Smooth muscle cell (in vitro differentiated cells): ENCODE data around the gene FAM20A. TPM values are rescaled to one million over a fixed set of nuclear protein-coding genes. Genes with fewer than 3 reads are reported as not detected.

Source experiments
- DNase-seq: peaks from one replicate; lab custom pipeline; 2025; ENCODE audit not compliant: unreplicated experiment; lab: John Stamatoyannopoulos, UW
- H2AFZ ChIP-seq: fragments of 200-600 bp; sonication (generic); 2 replicates; pipeline ENCODE4 v1.6.0; 2016; ENCODE audit warnings: antibody characterized with exemption, low read depth, mild to moderate bottlenecking
- H3F3A ChIP-seq: fragments of 200-600 bp; sonication (generic); 2 replicates; pipeline ENCODE4 v1.6.0; 2017; ENCODE audit warnings: antibody characterized with exemption, low read depth
- H3K27ac ChIP-seq: fragments of 200-600 bp; sonication (generic); 2 replicates; pipeline ENCODE4 v1.5.1; 2016; ENCODE audit warnings: low read depth, mild to moderate bottlenecking
- H3K27me3 ChIP-seq: fragments of 200-600 bp; sonication (generic); 2 replicates; pipeline ENCODE4 v1.6.1; 2016; ENCODE audit warnings: low read depth, mild to moderate bottlenecking
- H3K36me3 ChIP-seq: fragments of 200-600 bp; sonication (generic); 2 replicates; pipeline ENCODE4 v1.5.1; 2016; ENCODE audit warnings: low read depth
- H3K4me1 ChIP-seq: fragments of 200-600 bp; sonication (generic); 2 replicates; pipeline ENCODE4 v1.5.1; 2016; ENCODE audit warnings: low read depth
- H3K4me2 ChIP-seq: fragments of 200-600 bp; sonication (generic); 2 replicates; pipeline ENCODE4 v1.6.0; 2016; ENCODE audit warnings: mild to moderate bottlenecking
- H3K4me3 ChIP-seq: fragments of 200-600 bp; sonication (generic); 2 replicates; pipeline ENCODE4 v1.5.1; 2016; ENCODE audit warnings: mild to moderate bottlenecking
- H3K79me2 ChIP-seq: fragments of 200-600 bp; sonication (generic); 2 replicates; pipeline ENCODE4 v1.6.0; 2016; ENCODE audit warnings: low read depth, mild to moderate bottlenecking
- H3K9ac ChIP-seq: fragments of 200-600 bp; sonication (generic); 2 replicates; pipeline ENCODE4 v1.6.0; 2016; ENCODE audit warnings: low read depth
- H3K9me3 ChIP-seq: fragments of 200-600 bp; sonication (generic); replicated peaks from 2 replicates; pipeline ENCODE4 v1.5.1; 2016; ENCODE audit warnings: low read depth
- H4K20me1 ChIP-seq: fragments of 200-600 bp; sonication (generic); 2 replicates; pipeline ENCODE4 v1.6.0; 2016; ENCODE audit warnings: low read depth
- CTCF ChIP-seq: fragments of 200-600 bp; sonication (generic); IDR thresholded peaks from 2 replicates; pipeline ENCODE4 v1.5.1; 2017; ENCODE audit warnings: borderline replicate concordance, mild to moderate bottlenecking, antibody characterized with exemption; ENCODE audit not compliant: insufficient read depth, poor library complexity, severe bottlenecking
- WGBS: methylation state at CpG from one replicate; pipeline ENCODE4 v1.1.7; 2016; ENCODE audit warnings: low lambda C conversion rate; 5-methylcytosine and 5-hydroxymethylcytosine counted together
- polyA plus RNA-seq: library from polyadenylated mRNA; unstranded; fragments of >200 nt; fragmentation: Nextera tagmentation; extraction: Ambion mirVana; gene quantifications from 2 replicates; pipeline ENCODE4 v1.2.1, GENCODE V29; 2016
- total RNA-seq: library from RNA; depleted of rRNA; stranded (reverse); fragments of >200 nt; gene quantifications from 2 replicates; pipeline ENCODE4 v1.2.3, GENCODE V29; 2014

FAM20A gene
- total and polyA plus RNA-seq, 2 experiments from 2014 or later, result 4.6 to 10.8 TPM

- no peak for DNase-seq
- H3K79me2 ChIP-seq, result no peaks in the 10 kb centered on the region
- no peak overlapping the region for H2AFZ ChIP-seq
- H4K20me1 ChIP-seq, result no peaks in the 10 kb centered on the region
- H3K9me3 ChIP-seq, result peaks cover 25% of the 10 kb centered on the region
- no peaks in the 10 kb centered on the region for H3K4me1 ChIP-seq
- H3K4me2 ChIP-seq, result no peak overlapping the region
- no peaks in the 10 kb centered on the region for H3K27me3 ChIP-seq
- no peak overlapping the region for H3K27ac ChIP-seq
- H3K9ac ChIP-seq, result no peak overlapping the region
- no peaks in the 10 kb centered on the region for H3K36me3 ChIP-seq
- 83% methylated on average over 4 of the region's 4 CpGs for WGBS
- no peak for TF ChIP-seq CTCF
- H3F3A ChIP-seq, result no peaks in the 10 kb centered on the region
- H3K4me3 ChIP-seq, result no peak overlapping the region
Observed at GRCh38 chr17:68611353-68612208, 10.4 kb upstream of the FAM20A start.

GRCh38 chr17:68610554-68610953 lies 9.4 kb upstream of the FAM20A start:
- Histone ChIP-seq H3F3A (no peaks in the 10 kb centered on the region), H2AFZ (no peak overlapping the region), H4K20me1 (no peaks in the 10 kb centered on the region), H3K4me1 (no peaks in the 10 kb centered on the region), H3K4me3 (no peak overlapping the region), H3K9ac (no peak overlapping the region), H3K27ac (no peak overlapping the region), H3K27me3 (no peaks in the 10 kb centered on the region), H3K79me2 (no peaks in the 10 kb centered on the region), H3K4me2 (no peak overlapping the region), H3K36me3 (no peaks in the 10 kb centered on the region), H3K9me3 (peaks cover 25% of the 10 kb centered on the region)
- WGBS, result 89% methylated on average over 1 of the region's 1 CpG
- no peak for TF ChIP-seq CTCF
- DNase-seq, result no peak

GRCh38 chr17:68608515-68609130 lies 7.5 kb upstream of the FAM20A start:
- no peaks in the 10 kb centered on the region for H3K79me2 ChIP-seq
- H4K20me1 ChIP-seq, result no peaks in the 10 kb centered on the region
- no peak overlapping the region for H3K4me3 ChIP-seq
- H2AFZ ChIP-seq, result no peak overlapping the region
- H3K4me1 ChIP-seq, result no peaks in the 10 kb centered on the region
- no peak overlapping the region for H3K27ac ChIP-seq
- peaks cover 25% of the 10 kb centered on the region for H3K9me3 ChIP-seq
- H3K27me3 ChIP-seq, result no peaks in the 10 kb centered on the region
- H3F3A ChIP-seq, result no peaks in the 10 kb centered on the region
- TF ChIP-seq CTCF, result no peak
- 97% methylated on average over 1 of the region's 1 CpG for WGBS
- H3K4me2 ChIP-seq, result no peak overlapping the region
- H3K36me3 ChIP-seq, result no peaks in the 10 kb centered on the region
- no peak overlapping the region for H3K9ac ChIP-seq
- DNase-seq, result no peak
